IMR-90 (cell line): ENCODE data around the gene C1QL1.

ENCODE experiments used
- CEBPB ChIP-seq: IDR thresholded peaks from 2 replicates; pipeline ENCODE4 v1.6.1; 2012; ENCODE audit warnings: low read depth, low read length, improper control_type of control experiment
- CHD1 ChIP-seq: IDR thresholded peaks from 2 replicates; pipeline ENCODE4 v1.6.1; 2012; ENCODE audit warnings: low read depth, low read length, improper control_type of control experiment
- ELK1 ChIP-seq: fragments of 150-350 bp; IDR thresholded peaks from 2 replicates; pipeline ENCODE4 v1.6.1; 2016; ENCODE audit warnings: low read depth, mild to moderate bottlenecking, low read length, moderate library complexity, borderline replicate concordance
- MAFK ChIP-seq: IDR thresholded peaks from 2 replicates; pipeline ENCODE4 v1.6.1; 2012; ENCODE audit warnings: low read depth, low read length, improper control_type of control experiment
- MAZ ChIP-seq: IDR thresholded peaks from 2 replicates; pipeline ENCODE4 v1.6.1; 2012; ENCODE audit warnings: low read depth, mild to moderate bottlenecking, low read length, improper control_type of control experiment, moderate library complexity, borderline replicate concordance
- NFE2L2 ChIP-seq: fragments of 150-350 bp; IDR thresholded peaks from 2 replicates; pipeline ENCODE4 v1.6.1; 2016; ENCODE audit warnings: low read depth, mild to moderate bottlenecking, low read length
- POLR2A ChIP-seq: IDR thresholded peaks from 2 replicates; pipeline ENCODE4 v1.6.1; 2012; ENCODE audit warnings: mild to moderate bottlenecking, low read depth, low read length
- RAD21 ChIP-seq: IDR thresholded peaks from 2 replicates; pipeline ENCODE4 v1.6.1; 2012; ENCODE audit warnings: low read length, improper control_type of control experiment
- RFX5 ChIP-seq: IDR thresholded peaks from 2 replicates; pipeline ENCODE4 v1.8.0; 2012; ENCODE audit warnings: low read depth, mild to moderate bottlenecking, low read length, moderate library complexity
- TF ChIP-seq, protein P1 (sequence below): conservative IDR thresholded peaks from 2 replicates; pipeline ENCODE4 v1.5.1; 2012; ENCODE audit warnings: mild to moderate bottlenecking, low read depth, low read length, improper control_type of control experiment
- TF ChIP-seq, protein P2 (sequence below): fragments of 150-350 bp; IDR thresholded peaks from 2 replicates; pipeline ENCODE4 v1.6.1; 2017; ENCODE audit warnings: mild to moderate bottlenecking, antibody characterized with exemption, low read length, low read depth

DNA sequence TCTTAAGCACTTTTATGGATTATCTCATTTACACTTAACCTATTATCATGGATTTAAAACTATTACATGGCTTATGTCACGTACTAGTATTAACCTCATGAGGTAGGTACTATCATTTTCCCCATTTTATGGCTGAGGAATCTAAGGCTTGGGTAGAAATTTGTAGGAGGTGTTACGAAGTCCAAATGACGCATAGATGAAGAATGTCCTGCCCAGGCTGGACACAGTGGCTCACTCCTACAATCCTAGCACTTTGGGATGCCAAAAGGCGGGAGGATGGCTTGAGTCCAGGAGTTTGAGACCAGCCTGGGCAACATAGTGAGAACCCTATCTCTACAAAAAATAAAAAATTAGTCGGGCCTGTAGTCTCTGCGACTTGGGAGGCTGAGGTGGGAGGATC is 4.8 kb upstream of the C1QL1 start:
- TF ChIP-seq, protein P1, sequence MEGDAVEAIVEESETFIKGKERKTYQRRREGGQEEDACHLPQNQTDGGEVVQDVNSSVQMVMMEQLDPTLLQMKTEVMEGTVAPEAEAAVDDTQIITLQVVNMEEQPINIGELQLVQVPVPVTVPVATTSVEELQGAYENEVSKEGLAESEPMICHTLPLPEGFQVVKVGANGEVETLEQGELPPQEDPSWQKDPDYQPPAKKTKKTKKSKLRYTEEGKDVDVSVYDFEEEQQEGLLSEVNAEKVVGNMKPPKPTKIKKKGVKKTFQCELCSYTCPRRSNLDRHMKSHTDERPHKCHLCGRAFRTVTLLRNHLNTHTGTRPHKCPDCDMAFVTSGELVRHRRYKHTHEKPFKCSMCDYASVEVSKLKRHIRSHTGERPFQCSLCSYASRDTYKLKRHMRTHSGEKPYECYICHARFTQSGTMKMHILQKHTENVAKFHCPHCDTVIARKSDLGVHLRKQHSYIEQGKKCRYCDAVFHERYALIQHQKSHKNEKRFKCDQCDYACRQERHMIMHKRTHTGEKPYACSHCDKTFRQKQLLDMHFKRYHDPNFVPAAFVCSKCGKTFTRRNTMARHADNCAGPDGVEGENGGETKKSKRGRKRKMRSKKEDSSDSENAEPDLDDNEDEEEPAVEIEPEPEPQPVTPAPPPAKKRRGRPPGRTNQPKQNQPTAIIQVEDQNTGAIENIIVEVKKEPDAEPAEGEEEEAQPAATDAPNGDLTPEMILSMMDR, result no peak
- TF ChIP-seq POLR2A, result no peak
- TF ChIP-seq MAZ, result no peak
- no peak for TF ChIP-seq NFE2L2
- TF ChIP-seq, protein P2, sequence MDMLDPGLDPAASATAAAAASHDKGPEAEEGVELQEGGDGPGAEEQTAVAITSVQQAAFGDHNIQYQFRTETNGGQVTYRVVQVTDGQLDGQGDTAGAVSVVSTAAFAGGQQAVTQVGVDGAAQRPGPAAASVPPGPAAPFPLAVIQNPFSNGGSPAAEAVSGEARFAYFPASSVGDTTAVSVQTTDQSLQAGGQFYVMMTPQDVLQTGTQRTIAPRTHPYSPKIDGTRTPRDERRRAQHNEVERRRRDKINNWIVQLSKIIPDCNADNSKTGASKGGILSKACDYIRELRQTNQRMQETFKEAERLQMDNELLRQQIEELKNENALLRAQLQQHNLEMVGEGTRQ, result no peak
- TF ChIP-seq ELK1, result no peak
- TF ChIP-seq CHD1, result no peak
- TF ChIP-seq CEBPB, result no peak
- TF ChIP-seq RFX5, result no peak
- no peak for TF ChIP-seq MAFK
- no peak for TF ChIP-seq RAD21
